Measurements from ENCODE around the gene DEFB123.

DNA sequence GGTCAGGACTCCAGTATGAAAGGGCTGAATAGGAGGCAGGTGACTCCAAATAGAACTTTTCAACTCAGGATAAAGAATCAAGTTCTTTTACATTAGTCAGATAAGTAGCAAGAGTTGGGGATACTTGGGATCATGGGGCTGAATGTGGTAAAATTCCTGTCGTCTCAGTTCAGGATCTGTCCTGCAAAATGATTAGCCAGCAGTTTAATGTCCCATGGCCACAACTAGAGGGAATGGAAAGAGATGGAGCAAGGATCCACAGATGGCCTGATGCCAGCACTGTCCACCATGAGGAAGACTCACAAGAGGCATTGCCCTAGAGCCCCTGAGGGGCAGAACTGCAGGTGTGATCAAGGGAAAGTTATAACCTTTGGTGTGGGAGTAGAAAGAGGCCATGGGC is 36.5 kb upstream of the DEFB123 start:
- TF ChIP-seq POLR2AphosphoS5 (IDR thresholded peaks at IDR 0.05; ENCODE audit: borderline replicate concordance, low read depth, low read length) (no peak), EZH2 (IDR thresholded peaks at IDR 0.05) (no peak), FOXP2 (optimal IDR thresholded peaks at IDR 0.05; ENCODE audit: control extremely low read depth, extremely low read length, insufficient read depth) (no peak)

Data from SK-N-MC (cell line).